Activated CD4-positive, CD25-positive, alpha-beta regulatory T cell treated with anti-CD3 and anti-CD28 coated beads, Interleukin-2, amount 50 U/mL, for 24 hours (primary cell): Measurements from ENCODE around the gene VEZT.
"Not testable (repeated sequence)": the region's sequence is repeated elsewhere in the genome, so short reads cannot be mapped to it uniquely, and the experiment has no call there.

Source experiments
- ATAC-seq, 2 donors: fragments of 150-1000 bp; cut with Tn5 transposase; one replicate each; pipeline ENCODE4 v1.10.0; 2021; ENCODE audit warnings: mild to moderate bottlenecking in 1 of 2, moderate library complexity in 1 of 2

The VEZT gene

GRCh38 chr12:95217377-95218149 is at the start of gene VEZT, which contains the start of gene FGD6:
VEZT (plus strand) TSS chr12:95217807; CDS start chr12:95217851, 44 bp downstream.
FGD6 (minus strand) TSS chr12:95217467; CDS start chr12:95217240, 227 bp downstream.
- peak; percentile 92 to 95 for ATAC-seq

- no peak for ATAC-seq
Measured at GRCh38 chr12:95168746-95169145, 48.9 kb upstream of the VEZT start.

- ATAC-seq = no peak
Measured at GRCh38 chr12:95169368-95169767, 48.2 kb upstream of the VEZT start.

- ATAC-seq = no peak
Measured at GRCh38 chr12:95173392-95174251, 44.0 kb upstream of the VEZT start.

GRCh38 chr12:95177201-95177768 is 40.3 kb upstream of the VEZT start:
- ATAC-seq = no peak

- ATAC-seq = no peak
Measured at GRCh38 chr12:95178136-95178535, 39.5 kb upstream of the VEZT start.

- ATAC-seq = no peak
Measured at GRCh38 chr12:95179011-95179410, 38.6 kb upstream of the VEZT start.

- no peak for ATAC-seq
Measured at GRCh38 chr12:95181103-95181502, 36.5 kb upstream of the VEZT start.

- peak; percentile 41 to 56 for ATAC-seq
Measured at GRCh38 chr12:95182868-95183415, 34.7 kb upstream of the VEZT start.

GRCh38 chr12:95184121-95184520 is 33.5 kb upstream of the VEZT start:
- no peak for ATAC-seq

GRCh38 chr12:95185072-95185471 is 32.5 kb upstream of the VEZT start:
- no peak for ATAC-seq

- ATAC-seq = no peak
Measured at GRCh38 chr12:95185854-95186253, 31.8 kb upstream of the VEZT start.

- no peak for ATAC-seq
Measured at GRCh38 chr12:95187865-95188415, 29.7 kb upstream of the VEZT start.

GRCh38 chr12:95191060-95191696 is 26.4 kb upstream of the VEZT start:
- ATAC-seq = no peak

- ATAC-seq = no peak
Measured at GRCh38 chr12:95192271-95192670, 25.3 kb upstream of the VEZT start.

GRCh38 chr12:95193139-95193538 is 24.5 kb upstream of the VEZT start:
- ATAC-seq = no peak

- no peak for ATAC-seq
Measured at GRCh38 chr12:95195122-95195521, 22.5 kb upstream of the VEZT start.

- ATAC-seq = not testable (repeated sequence)
Measured at GRCh38 chr12:95196875-95197569, 20.6 kb upstream of the VEZT start.

- ATAC-seq = no peak
Measured at GRCh38 chr12:95197636-95198035, 20.0 kb upstream of the VEZT start.

GRCh38 chr12:95198914-95199313 is 18.7 kb upstream of the VEZT start:
- ATAC-seq = no peak

GRCh38 chr12:95200128-95200894 is 17.3 kb upstream of the VEZT start:
- no peak for ATAC-seq
